Measurements from ENCODE around the gene TRPM3. TPM values are rescaled to one million over a fixed set of nuclear protein-coding genes. Genes with fewer than 3 reads are reported as not detected.
A peak's percentile ranks its signal among the peaks of the same experiment; 100 is the strongest.
"Not testable (repeated sequence)": the region's sequence is repeated elsewhere in the genome, so short reads cannot be mapped to it uniquely, and the experiment has no call there.

TRPM3 gene
- total RNA-seq, 1 donor: 0.72 TPM

GRCh38 chr9:70978085-70978484, 143.3 kb downstream of the TRPM3 start:
- Histone ChIP-seq H3K27me3 (ENCODE audit: insufficient read depth, low read length) (no peaks in the 10 kb centered on the region), H3K36me3 (ENCODE audit: insufficient read depth, low read length) (no peaks in the 10 kb centered on the region), H3K9me3 (ENCODE audit: low read depth, low read length) (no peaks in the 10 kb centered on the region), H3K79me2 (ENCODE audit: insufficient read depth, low read length) (no peaks in the 10 kb centered on the region), H3K4me3 (ENCODE audit: insufficient read depth, low read length) (no peak overlapping the region), H3K27ac (ENCODE audit: low read depth, low read length) (no peak overlapping the region), H2AFZ (ENCODE audit: low read length) (no peak overlapping the region), H4K20me1 (ENCODE audit: insufficient read depth, low read length) (no peaks in the 10 kb centered on the region), H3K4me1 (ENCODE audit: insufficient read depth, low read length) (no peaks in the 10 kb centered on the region), H3K4me2 (ENCODE audit: insufficient read depth, low read length) (no peak overlapping the region)
- no peak for DNase-seq (ENCODE audit: insufficient read length, low spot score, missing footprints)
- no peak for TF ChIP-seq CTCF (IDR thresholded peaks at IDR 0.05; ENCODE audit: extremely low read depth, low read depth, low read length)

GRCh38 chr9:70975821-70976220, 145.6 kb downstream of the TRPM3 start:
- Histone ChIP-seq H3K27me3 (ENCODE audit: insufficient read depth, low read length) (no peaks in the 10 kb centered on the region), H4K20me1 (ENCODE audit: insufficient read depth, low read length) (no peaks in the 10 kb centered on the region), H3K4me2 (ENCODE audit: insufficient read depth, low read length) (no peak overlapping the region), H3K79me2 (ENCODE audit: insufficient read depth, low read length) (no peaks in the 10 kb centered on the region), H3K4me3 (ENCODE audit: insufficient read depth, low read length) (no peak overlapping the region), H3K9me3 (ENCODE audit: low read depth, low read length) (no peaks in the 10 kb centered on the region), H3K4me1 (ENCODE audit: insufficient read depth, low read length) (no peaks in the 10 kb centered on the region), H2AFZ (ENCODE audit: low read length) (no peak overlapping the region), H3K27ac (ENCODE audit: low read depth, low read length) (no peak overlapping the region), H3K36me3 (ENCODE audit: insufficient read depth, low read length) (no peaks in the 10 kb centered on the region)
- TF ChIP-seq CTCF (IDR thresholded peaks at IDR 0.05; ENCODE audit: extremely low read depth, low read depth, low read length): no peak
- DNase-seq (ENCODE audit: insufficient read length, low spot score, missing footprints): peak; percentile 9

DNA sequence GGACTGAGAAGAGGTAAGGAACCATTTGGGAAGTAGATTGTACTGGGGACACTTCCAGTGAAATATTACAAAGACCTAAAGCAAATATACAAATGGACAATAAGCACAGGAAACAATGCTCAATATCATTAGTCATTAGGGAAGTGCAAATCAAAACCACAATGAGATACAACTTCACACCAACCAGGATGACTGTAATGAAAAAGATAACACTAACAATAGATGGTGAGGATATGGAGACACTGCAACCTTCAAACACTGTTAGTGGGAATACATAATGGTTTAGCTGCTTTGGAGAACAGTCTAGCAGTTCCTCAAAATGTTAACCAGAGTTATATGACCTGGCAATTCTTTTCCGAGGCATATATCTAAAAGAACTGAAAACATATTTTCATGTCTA, 149.7 kb downstream of the TRPM3 start:
- TF ChIP-seq CTCF (IDR thresholded peaks at IDR 0.05; ENCODE audit: extremely low read depth, low read depth, low read length): no peak
- no peaks in the 10 kb centered on the region for H3K36me3 ChIP-seq (ENCODE audit: insufficient read depth, low read length)
- H3K79me2 ChIP-seq (ENCODE audit: insufficient read depth, low read length): no peaks in the 10 kb centered on the region
- H3K4me1 ChIP-seq (ENCODE audit: insufficient read depth, low read length): no peaks in the 10 kb centered on the region
- no peaks in the 10 kb centered on the region for H3K9me3 ChIP-seq (ENCODE audit: low read depth, low read length)
- no peak overlapping the region for H3K4me2 ChIP-seq (ENCODE audit: insufficient read depth, low read length)
- no peak overlapping the region for H3K4me3 ChIP-seq (ENCODE audit: insufficient read depth, low read length)
- DNase-seq (ENCODE audit: insufficient read length, low spot score, missing footprints): no peak
- H4K20me1 ChIP-seq (ENCODE audit: insufficient read depth, low read length): no peaks in the 10 kb centered on the region
- H2AFZ ChIP-seq (ENCODE audit: low read length): no peak overlapping the region
- no peak overlapping the region for H3K27ac ChIP-seq (ENCODE audit: low read depth, low read length)
- no peaks in the 10 kb centered on the region for H3K27me3 ChIP-seq (ENCODE audit: insufficient read depth, low read length)

- not testable (repeated sequence) for H3K4me1 ChIP-seq (ENCODE audit: insufficient read depth, low read length); DNase-seq (ENCODE audit: insufficient read length, low spot score, missing footprints); H3K27me3 ChIP-seq (ENCODE audit: insufficient read depth, low read length); H2AFZ ChIP-seq (ENCODE audit: low read length); H4K20me1 ChIP-seq (ENCODE audit: insufficient read depth, low read length); H3K79me2 ChIP-seq (ENCODE audit: insufficient read depth, low read length); H3K4me3 ChIP-seq (ENCODE audit: insufficient read depth, low read length); H3K4me2 ChIP-seq (ENCODE audit: insufficient read depth, low read length); H3K36me3 ChIP-seq (ENCODE audit: insufficient read depth, low read length); H3K27ac ChIP-seq (ENCODE audit: low read depth, low read length); H3K9me3 ChIP-seq (ENCODE audit: low read depth, low read length)
Measured at GRCh38 chr9:70966380-70966779, 155.0 kb downstream of the TRPM3 start.
